GM06990 (cell line): ENCODE results near the gene MDH1.
"Not testable (repeated sequence)": the region's sequence is repeated elsewhere in the genome, so short reads cannot be mapped to it uniquely, and the experiment has no call there.

ENCODE experiments used
- DNase-seq: peaks from one replicate; pipeline ENCODE4 v3.0.0-alpha.2; 2011; ENCODE audit not compliant: insufficient read length; ENCODE audit errors: extremely low read depth
- H3K27me3 ChIP-seq: replicated peaks from 2 replicates; pipeline ENCODE4 v1.6.0; 2011; ENCODE audit warnings: low read length; ENCODE audit not compliant: control insufficient read depth, insufficient read depth
- H3K36me3 ChIP-seq: 2 replicates; pipeline ENCODE4 v1.5.1; 2011; ENCODE audit warnings: low read length; ENCODE audit not compliant: control insufficient read depth, insufficient read depth
- H3K4me3 ChIP-seq: replicated peaks from 2 replicates; pipeline ENCODE4 v1.5.1; 2011; ENCODE audit warnings: low read depth, mild to moderate bottlenecking, control low read depth, low read length
- TF ChIP-seq, protein P1 (sequence below): IDR thresholded peaks from 2 replicates; pipeline ENCODE4 v1.5.1; 2011; ENCODE audit warnings: low read length, control low read depth, mild to moderate bottlenecking, inconsistent platforms; ENCODE audit not compliant: insufficient read depth, poor library complexity, severe bottlenecking

The MDH1 gene

GRCh38 chr2:63617366-63617765 is 28.6 kb downstream of the MDH1 start:
- no peaks in the 10 kb centered on the region for H3K36me3 ChIP-seq
- H3K27me3 ChIP-seq, result no peaks in the 10 kb centered on the region
- DNase-seq, result no peak
- TF ChIP-seq, protein P1, sequence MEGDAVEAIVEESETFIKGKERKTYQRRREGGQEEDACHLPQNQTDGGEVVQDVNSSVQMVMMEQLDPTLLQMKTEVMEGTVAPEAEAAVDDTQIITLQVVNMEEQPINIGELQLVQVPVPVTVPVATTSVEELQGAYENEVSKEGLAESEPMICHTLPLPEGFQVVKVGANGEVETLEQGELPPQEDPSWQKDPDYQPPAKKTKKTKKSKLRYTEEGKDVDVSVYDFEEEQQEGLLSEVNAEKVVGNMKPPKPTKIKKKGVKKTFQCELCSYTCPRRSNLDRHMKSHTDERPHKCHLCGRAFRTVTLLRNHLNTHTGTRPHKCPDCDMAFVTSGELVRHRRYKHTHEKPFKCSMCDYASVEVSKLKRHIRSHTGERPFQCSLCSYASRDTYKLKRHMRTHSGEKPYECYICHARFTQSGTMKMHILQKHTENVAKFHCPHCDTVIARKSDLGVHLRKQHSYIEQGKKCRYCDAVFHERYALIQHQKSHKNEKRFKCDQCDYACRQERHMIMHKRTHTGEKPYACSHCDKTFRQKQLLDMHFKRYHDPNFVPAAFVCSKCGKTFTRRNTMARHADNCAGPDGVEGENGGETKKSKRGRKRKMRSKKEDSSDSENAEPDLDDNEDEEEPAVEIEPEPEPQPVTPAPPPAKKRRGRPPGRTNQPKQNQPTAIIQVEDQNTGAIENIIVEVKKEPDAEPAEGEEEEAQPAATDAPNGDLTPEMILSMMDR, result no peak
- no peak overlapping the region for H3K4me3 ChIP-seq

DNA sequence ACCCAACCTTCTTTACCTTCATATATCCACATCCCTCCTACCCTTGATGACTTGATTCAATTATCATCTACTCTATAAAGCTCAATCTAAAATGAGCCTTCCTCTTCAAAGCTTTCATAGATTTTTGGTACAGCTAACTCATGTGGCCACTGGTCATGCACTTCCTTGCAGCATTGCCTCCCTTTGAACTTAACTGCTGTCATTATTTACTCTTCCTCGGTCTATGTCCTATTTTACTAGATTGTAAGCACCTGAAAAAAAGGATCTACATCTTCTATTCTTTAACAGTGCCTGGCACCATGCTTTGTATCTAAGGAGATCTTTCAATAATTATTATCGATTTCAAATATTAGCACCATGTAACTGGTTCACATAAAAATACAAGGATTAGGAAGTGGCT is 30.6 kb downstream of the MDH1 start:
- TF ChIP-seq, protein P1, result no peak
- Histone ChIP-seq H3K27me3 (no peaks in the 10 kb centered on the region), H3K4me3 (no peak overlapping the region), H3K36me3 (no peaks in the 10 kb centered on the region)
- no peak for DNase-seq

DNA sequence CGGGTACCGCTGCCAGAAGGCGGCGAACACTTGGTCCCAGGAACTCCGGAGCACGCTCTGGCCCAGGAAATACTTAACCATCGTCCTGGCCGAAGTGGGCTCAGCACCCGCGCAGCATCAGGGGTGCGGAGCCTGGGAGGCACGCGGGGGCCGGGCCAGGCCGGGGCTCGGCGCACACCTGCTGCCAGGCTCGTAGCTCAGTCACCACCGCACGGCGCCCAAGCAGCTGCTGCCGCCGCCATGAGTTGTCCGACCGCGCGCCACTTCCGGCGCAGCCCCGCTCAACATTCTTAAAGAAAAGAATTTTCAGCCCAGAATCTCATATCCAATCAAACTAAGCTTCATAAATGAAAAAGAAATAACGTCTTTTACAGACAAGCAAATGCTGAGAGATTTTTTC is 34.0 kb downstream of the MDH1 start:
- TF ChIP-seq, protein P1, result no peak
- no peaks in the 10 kb centered on the region for H3K36me3 ChIP-seq
- DNase-seq, result no peak
- no peaks in the 10 kb centered on the region for H3K27me3 ChIP-seq
- no peak overlapping the region for H3K4me3 ChIP-seq

DNA sequence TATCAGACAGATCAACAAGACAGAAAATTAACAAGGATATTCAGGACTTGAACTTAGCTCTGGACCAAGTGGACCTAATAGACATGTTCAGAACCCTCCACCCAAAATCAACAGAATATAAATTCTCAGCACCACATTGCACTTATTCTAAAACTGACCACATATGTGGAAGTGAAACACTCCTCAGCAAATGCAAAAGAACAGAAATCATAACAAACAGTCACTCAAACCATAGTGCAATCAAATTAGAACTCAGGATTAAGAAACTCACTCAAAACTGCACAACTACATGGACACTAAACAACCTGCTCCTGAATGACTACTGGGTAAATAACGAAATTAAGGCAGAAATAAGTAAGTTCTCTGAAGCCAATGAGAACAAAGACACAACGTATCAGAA is 35.0 kb downstream of the MDH1 start:
- not testable (repeated sequence) for H3K36me3 ChIP-seq, H3K27me3 ChIP-seq, DNase-seq, H3K4me3 ChIP-seq

DNA sequence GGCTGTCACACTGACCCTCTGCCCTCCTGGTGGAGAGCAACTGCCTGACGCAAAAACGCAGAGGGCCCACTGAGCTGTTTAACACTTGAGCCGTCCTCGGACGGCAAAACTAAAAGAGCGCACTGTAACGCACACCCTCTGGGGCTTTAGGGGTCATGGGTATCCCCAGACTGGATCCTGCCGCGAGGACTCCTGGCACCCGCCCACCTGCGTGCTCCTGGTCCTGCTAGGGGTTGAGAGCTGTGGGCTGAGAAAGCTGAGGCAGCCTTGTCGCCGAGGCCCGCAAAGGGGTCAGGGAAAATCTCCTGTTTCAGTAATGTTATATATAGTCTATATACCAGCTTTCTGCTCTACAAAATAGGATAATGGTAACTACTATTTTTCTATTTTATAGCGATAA is 39.1 kb downstream of the MDH1 start:
- Histone ChIP-seq H3K27me3 (no peaks in the 10 kb centered on the region), H3K4me3 (no peak overlapping the region), H3K36me3 (no peaks in the 10 kb centered on the region)
- TF ChIP-seq, protein P1, result no peak
- DNase-seq, result no peak

DNA sequence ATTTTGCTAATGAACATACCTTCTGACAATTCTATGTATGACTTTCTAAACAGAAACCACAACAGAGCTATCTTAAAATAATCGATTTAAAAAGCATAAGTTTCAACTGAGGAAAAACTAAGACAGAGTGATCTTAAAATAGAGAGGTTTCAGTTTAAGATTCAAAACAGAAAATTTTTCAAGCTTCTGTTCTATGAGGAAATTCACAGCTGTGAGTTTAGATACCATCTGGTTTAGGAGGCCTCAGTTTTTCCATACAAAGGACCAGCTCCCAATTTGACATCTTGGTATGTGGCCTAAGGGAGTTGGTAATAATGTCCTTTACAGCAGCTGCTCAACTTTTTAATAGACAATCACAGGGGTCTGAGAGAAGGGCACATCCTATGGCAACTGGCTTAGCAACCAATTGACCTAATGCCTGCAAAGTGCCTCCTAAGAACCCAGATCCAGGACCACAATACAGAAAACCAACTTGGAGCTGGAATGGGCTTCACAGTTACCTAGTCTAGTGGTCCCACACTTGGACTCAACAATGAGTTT is 39.7 kb downstream of the MDH1 start:
- TF ChIP-seq, protein P1, result no peak
- H3K27me3 ChIP-seq, result no peaks in the 10 kb centered on the region
- no peak for DNase-seq

More for the DNA sequence above, 39.7 kb downstream of the MDH1 start:
- Histone ChIP-seq H3K4me3 (no peak overlapping the region), H3K36me3 (no peaks in the 10 kb centered on the region)
